NCI-H226 (cell line): ENCODE measurements around the gene MAP1A.

Source experiments
- DNase-seq: peaks from one replicate; pipeline ENCODE4 v3.0.0-alpha.2; 2015

Gene MAP1A

GRCh38 chr15:43517354-43518196 lies at the start of gene MAP1A:
TSS of gene MAP1A (plus strand) at chr15:43517608. CDS start at chr15:43521474, 3,866 bp downstream.
- DNase-seq: no peak

- no peak for DNase-seq
Observed at GRCh38 chr15:43469867-43470266, 47.5 kb upstream of the MAP1A start.

GRCh38 chr15:43471975-43472374 lies 45.4 kb upstream of the MAP1A start:
- DNase-seq: no peak

DNA sequence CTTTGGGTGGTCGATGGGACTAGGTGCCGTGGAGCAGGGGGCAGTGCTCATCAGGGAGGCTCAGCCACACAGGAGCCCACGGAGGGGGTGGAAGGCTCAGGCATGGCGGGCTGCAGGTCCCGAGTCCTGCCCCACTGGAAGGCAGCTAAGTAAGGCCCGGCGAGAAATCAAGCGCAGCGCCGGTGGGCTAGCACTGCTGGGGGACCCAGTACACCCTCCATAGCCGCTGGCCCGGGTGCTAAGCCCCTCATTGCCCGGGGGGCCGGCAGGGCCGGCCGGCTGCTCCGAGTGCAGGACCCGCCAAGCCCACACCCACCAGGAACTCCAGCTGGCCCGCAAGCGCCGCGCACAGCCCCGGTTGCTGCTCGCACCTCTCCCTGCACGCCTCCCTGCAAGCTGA lies 43.5 kb upstream of the MAP1A start:
- DNase-seq: no peak

- DNase-seq: no peak
Observed at GRCh38 chr15:43483297-43484128, 33.9 kb upstream of the MAP1A start.

- peak; percentile 6 for DNase-seq
Observed at GRCh38 chr15:43484455-43484854, 33.0 kb upstream of the MAP1A start.

DNA sequence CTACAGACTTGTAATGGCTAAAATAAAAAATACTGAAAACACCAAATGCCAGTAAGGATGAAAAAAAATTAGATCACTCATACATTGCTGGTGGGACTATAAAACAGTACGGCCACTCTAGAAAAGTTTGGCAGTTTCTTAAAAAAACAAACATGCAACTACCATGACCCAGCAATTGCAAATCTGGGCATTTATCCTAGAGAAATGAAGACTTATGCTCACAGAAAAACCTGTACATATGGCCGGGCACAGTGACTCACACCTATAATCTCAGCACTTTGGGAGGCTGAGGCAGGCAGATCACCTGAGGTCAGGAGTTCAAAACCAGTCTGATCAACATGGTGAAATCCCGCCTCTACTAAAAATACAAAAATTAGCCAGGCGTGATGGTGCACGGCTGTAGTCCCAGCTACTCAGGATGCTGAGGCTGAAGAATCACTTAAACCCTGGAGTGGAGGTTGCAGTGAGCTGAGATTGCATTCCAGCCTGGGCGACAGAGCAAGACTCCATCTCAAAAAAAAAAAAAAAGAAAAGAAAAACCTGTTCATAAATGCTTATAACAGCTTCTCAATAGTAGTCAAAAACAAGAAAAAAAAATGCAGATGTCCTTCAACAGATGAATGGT lies 30.0 kb upstream of the MAP1A start:
- no peak for DNase-seq

- DNase-seq: no peak
Observed at GRCh38 chr15:43488790-43489189, 28.6 kb upstream of the MAP1A start.

- no peak for DNase-seq
Observed at GRCh38 chr15:43489191-43489590, 28.2 kb upstream of the MAP1A start.

DNA sequence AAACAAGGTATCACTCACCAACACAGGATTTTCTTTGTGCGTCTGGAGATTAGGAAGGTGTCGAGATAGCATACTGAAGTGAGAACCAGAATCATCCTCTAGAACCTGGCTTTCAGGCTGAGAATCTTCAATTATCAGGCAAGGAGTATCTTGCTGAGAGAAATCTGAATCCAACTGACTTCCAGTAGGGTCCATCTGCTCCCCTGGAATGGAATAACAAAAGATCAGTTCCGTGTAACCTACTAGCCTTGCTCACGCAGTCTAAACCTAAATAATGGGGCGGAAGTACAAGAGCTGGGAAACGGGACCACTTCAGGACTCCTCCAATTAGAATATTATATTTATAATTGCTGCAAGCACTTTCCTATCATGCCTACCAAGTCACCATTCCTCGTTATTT lies 25.1 kb upstream of the MAP1A start:
- DNase-seq: no peak

DNA sequence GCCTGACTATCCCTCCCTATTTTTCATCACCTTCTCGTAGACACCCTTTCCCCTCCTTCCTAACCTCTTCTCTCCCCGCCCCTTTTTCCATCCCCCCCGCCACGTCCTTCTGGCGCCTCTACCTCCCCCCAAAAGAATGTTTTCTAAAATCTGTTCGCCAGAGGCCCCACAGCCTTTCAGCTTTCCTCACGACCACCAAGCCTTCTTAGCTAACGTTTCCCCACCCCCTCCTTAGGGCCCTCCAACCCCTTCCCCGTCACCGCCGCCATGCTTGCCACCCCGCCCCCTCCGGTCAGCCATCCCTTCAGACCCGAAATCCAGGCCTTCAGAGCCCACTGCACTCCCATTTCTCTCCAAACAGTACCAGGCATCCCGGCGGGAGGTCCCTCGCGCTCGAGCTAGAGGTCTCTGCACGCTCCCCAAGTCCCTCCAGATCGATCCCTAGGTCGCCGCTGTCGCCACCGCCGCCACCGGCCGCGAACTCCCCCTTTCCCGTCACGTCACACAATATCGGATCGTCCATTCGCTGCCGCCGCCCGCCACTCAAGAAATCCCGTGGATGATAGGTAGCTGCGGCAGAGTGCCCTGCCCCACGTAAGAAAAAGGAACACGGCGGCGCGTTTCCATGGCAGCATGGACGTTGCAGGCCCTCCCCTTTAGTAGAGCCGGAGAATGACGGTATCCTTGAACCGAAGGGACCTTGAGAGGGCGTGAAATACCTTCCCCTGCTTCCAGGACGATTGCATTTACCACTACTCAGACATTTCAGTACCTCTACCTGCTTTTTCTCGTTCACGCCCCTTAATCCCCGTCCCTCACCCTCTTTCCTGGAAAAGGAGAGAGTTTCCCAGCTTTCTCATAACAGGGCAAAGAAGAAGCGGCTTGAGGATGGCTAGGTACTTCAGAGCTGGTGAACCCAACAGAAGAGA lies 24.5 kb upstream of the MAP1A start, which contains the start of gene TP53BP1:
Gene TP53BP1, minus strand, starts transcription at position 484 of the 929 bp plus-strand sequence. Its CDS starts 113 bp downstream, at position 371.
- DNase-seq: peak; percentile 81

GRCh38 chr15:43493703-43494472 lies 23.5 kb upstream of the MAP1A start:
- no peak for DNase-seq

DNA sequence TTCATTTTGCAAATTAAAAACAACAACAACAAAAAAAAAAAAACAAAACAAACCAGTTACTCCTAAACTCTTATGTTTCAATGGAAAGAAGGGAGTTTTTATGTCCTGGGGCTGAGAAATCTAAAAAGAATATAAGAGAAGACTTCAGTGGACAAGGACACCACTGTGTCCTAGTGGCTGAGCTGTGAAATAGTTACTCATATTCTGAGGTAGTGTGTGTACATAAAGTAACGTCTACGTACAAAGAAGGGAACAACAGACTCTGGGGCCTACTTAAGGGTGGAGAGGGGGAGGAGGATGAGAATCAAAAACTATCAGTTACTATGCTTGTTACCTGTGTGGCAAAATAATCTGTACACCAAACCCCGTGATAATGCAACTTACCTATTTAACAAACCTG lies 18.4 kb upstream of the MAP1A start:
- no peak for DNase-seq

DNA sequence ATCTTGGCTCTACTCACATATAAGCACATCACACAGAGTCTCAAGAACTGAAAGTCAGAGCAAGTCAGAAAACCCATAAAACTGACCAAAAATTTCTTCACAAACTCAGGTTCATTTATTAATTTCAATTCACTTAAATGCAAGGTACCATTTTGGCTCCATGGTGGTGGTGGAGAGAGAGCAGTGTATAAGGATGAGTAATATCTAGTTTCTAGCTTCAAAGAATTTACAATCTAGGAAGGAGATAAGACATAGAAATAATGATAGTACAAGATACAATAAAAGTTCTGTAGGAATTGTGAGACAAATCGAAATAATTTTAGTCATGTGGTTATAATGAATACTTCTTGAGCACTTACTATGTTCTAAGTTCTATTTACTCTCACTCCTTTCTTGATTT lies 17.8 kb upstream of the MAP1A start:
- DNase-seq: no peak

DNA sequence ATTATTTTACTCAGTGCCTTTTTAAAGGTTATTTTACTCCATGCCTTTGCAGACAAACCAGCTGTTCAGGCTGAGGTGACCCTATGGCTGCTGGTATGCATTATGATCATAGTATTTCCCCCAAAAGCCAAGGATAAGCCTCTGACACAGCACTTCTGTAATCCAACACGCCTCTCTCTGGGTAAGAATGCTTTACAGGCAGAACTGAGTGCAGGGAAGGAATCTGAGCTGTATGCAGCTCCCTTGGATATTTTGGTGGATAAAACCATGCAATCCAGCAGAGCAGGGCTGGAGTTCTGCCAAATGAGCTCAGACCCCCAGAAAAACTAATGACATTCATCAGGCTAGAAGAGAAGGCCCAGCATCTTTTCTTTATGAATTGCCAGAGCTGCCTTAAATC lies 11.7 kb upstream of the MAP1A start:
- DNase-seq: no peak

- DNase-seq: no peak
Observed at GRCh38 chr15:43508421-43508820, 9.0 kb upstream of the MAP1A start.

DNA sequence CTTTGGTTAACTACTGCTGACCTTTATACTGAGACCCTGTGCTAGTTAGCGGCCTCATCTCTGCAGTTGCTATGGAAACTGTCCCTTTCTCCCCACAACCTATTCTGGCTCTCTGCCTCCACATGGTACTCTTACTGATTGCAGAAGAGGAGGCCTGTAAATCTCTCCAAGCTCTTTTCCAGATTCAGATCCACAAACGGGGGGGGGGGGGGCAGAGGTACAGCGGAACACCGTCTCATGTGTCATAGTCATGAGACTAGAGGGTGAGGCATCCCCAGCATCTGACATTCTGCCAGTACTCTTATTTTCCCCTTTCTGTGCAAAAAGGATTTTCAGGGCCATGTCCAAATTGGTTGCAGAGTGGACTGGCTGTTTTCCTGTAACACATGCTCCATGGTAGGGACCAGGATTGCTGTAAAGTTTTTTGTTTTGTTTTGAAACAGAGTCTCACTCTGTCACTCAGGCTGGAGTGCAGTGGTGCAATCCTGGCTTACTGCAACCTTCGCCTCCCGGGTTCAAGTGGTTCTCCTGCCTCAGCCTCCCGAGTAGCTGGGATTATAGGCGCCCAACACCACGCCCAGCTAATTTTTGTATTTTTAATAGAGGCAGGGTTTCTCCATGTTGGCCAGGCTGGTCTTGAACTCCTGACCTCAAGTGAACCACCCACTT lies 8.3 kb upstream of the MAP1A start:
- no peak for DNase-seq

DNA sequence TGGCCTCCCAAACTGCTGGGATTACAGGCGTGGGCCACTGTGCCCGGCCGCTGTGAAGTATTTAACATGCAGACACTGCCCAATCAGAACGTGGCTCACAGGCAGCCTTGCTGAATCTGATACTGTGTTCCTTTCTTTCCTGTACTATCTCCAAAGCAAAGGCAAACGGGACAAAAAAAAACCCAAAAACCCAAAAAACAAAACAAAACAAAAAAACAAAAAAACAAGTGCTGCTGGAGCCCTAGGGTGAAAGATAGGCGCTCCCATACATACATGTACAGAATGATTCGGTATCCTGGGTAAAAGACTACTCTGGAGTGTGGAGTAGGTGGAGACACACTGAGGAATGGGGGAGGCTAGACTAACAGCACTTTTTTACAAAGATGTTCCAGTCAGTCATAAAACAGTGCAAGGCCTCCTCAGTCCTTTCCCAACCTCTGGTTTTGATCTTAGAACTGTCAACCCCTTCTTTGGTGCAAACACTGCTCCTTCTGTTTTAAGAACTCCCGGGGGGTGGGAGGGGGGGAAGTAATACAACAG lies 7.7 kb upstream of the MAP1A start:
- DNase-seq: no peak

DNA sequence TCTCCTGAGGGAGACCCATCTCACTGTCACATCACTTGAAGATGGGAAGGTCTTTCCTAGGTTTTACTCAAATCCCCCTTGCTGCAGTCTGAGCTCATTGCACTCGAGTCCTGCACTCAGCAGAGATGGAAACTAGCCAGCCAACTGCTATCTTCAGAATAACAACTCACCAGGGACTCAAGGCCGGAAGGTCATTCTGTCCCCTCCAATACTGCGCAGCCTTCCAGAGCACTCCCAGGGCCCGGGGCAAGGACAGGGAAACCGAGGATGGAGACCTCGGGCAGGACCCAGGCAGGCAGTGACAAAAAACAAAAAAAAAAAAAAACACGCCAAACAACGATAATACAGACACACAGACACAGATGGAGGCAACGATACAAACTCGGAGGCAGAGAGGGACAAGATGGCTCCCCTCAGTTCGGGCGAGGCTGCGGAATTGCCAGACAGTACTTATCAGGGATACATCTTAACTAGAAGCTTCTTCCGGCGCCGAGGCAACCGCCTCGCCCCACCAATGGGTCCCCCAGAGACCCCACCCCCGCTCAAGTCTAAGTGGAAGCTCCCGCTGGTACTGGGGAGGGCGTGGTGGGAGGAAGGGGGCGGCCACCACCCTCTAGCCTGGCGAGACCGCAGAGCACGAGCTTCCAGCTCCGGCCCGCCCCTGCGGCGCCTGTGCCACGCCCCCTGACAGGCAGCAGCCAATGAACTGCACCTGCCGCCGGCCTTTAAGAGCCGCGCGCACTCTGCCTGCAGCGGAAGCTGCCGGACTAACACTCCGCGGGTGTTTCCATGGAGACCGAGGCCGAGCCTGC lies 7.0 kb upstream of the MAP1A start:
- DNase-seq: peak; percentile 92
